Activated CD8-positive, alpha-beta memory T cell treated with anti-CD3 and anti-CD28 coated beads for 48 hours (primary cell): Measurements from ENCODE around the gene CCDC34.

Experiments used
- DNase-seq, 3 experiments: peaks; one replicate each; pipeline ENCODE4 v3.0.0-alpha.2; 2020; ENCODE audit warnings: low read depth in 2 of 3, low spot score in 2 of 3

CCDC34 gene

GRCh38 chr11:27362749-27363575, at the start of gene CCDC34:
CCDC34 (minus strand) TSS chr11:27363215; CDS start chr11:27363194, 21 bp downstream.
- DNase-seq = peak; percentile 63 to 82 (median 69)

- no peak for DNase-seq
Observed at GRCh38 chr11:27412192-27412691, 49.2 kb upstream of the CCDC34 start.

- DNase-seq = no peak
Observed at GRCh38 chr11:27411328-27411727, 48.3 kb upstream of the CCDC34 start.

GRCh38 chr11:27410272-27410671, 47.3 kb upstream of the CCDC34 start:
- DNase-seq = no peak

- DNase-seq = no peak
Observed at GRCh38 chr11:27409742-27410141, 46.7 kb upstream of the CCDC34 start.

GRCh38 chr11:27409049-27409448, 46.0 kb upstream of the CCDC34 start:
- no peak for DNase-seq

- no peak for DNase-seq
Observed at GRCh38 chr11:27408246-27408800, 45.3 kb upstream of the CCDC34 start.

GRCh38 chr11:27406498-27407354, 43.7 kb upstream of the CCDC34 start:
- DNase-seq = no peak

- no peak for DNase-seq
Observed at GRCh38 chr11:27405134-27405533, 42.1 kb upstream of the CCDC34 start.

- DNase-seq = no peak
Observed at GRCh38 chr11:27404427-27404826, 41.4 kb upstream of the CCDC34 start.

- DNase-seq = no peak
Observed at GRCh38 chr11:27403195-27403594, 40.2 kb upstream of the CCDC34 start.

- DNase-seq = no peak
Observed at GRCh38 chr11:27402450-27402849, 39.4 kb upstream of the CCDC34 start.

GRCh38 chr11:27401833-27402316, 38.9 kb upstream of the CCDC34 start:
- no peak for DNase-seq

- no peak for DNase-seq
Observed at GRCh38 chr11:27401280-27401832, 38.3 kb upstream of the CCDC34 start.

GRCh38 chr11:27398400-27398770, 35.4 kb upstream of the CCDC34 start:
- no peak for DNase-seq

GRCh38 chr11:27397624-27398399, 34.8 kb upstream of the CCDC34 start:
- no peak for DNase-seq

- no peak for DNase-seq
Observed at GRCh38 chr11:27396259-27396839, 33.3 kb upstream of the CCDC34 start.

- DNase-seq = no peak
Observed at GRCh38 chr11:27395556-27396258, 32.7 kb upstream of the CCDC34 start.

GRCh38 chr11:27394781-27395228, 31.8 kb upstream of the CCDC34 start:
- DNase-seq = no peak
